A549 (cell line): ENCODE results near the gene C1orf105. TPM values are rescaled to one million over a fixed set of nuclear protein-coding genes. Genes with fewer than 3 reads are reported as not detected.

ENCODE experiments used
- ATAC-seq, 2 experiments: fragments of 200-7000 bp in 1 of 2; fragments of >200 bp in 1 of 2; cut with Nextera tagmentation in 1 of 2; cut with Tn5 transposase in 1 of 2; 3 replicates each; pipeline versions ENCODE4 v1.8.0 to v1.9.1; 2018 to 2020; ENCODE audit warnings: mild to moderate bottlenecking in 1 of 2, moderate library complexity in 1 of 2
- CTCF ChIA-PET: fragments of 300-600 bp; sonication (Branson Sonifier 250); formaldehyde crosslinking; extraction: SDS; loops from one replicate; lab custom pipeline; 2021; ENCODE audit warnings: antibody characterized with exemption, inconsistent platforms; lab: Yijun Ruan, JAX
- POLR2A ChIA-PET: fragments of 350-600 bp; formaldehyde crosslinking; extraction: SDS; loops from one replicate; lab custom pipeline; 2021; ENCODE audit warnings: antibody characterized with exemption, inconsistent platforms; lab: Yijun Ruan, JAX
- DNase-seq, 2 experiments: peaks; one replicate each; pipeline versions ENCODE4 v3.0.0 to v3.0.0-alpha.2; 2011 to 2016; ENCODE audit warnings: low read depth in 1 of 2, low spot score in 1 of 2
- FAIRE-seq: peaks from 2 replicates; lab custom pipeline; 2011; peaks lifted over from hg19 to GRCh38; lab: Jason Lieb, UNC
- H3K27ac ChIP-seq, 2 experiments: fragments of >200 bp; sonication (Bioruptor Twin); formaldehyde crosslinking; 3 replicates each; pipeline ENCODE4 v1.5.1; 2016 to 2017
- H3K4me1 ChIP-seq: fragments of >200 bp; sonication (Bioruptor Twin); formaldehyde crosslinking; 3 replicates; pipeline ENCODE4 v1.6.1; 2016
- H3K4me2 ChIP-seq: fragments of >200 bp; sonication (Bioruptor Twin); formaldehyde crosslinking; 3 replicates; pipeline ENCODE4 v1.6.1; 2016
- H3K4me3 ChIP-seq: fragments of >200 bp; sonication (Bioruptor Twin); formaldehyde crosslinking; 3 replicates; pipeline ENCODE4 v1.5.1; 2016
- H3K9me3 ChIP-seq: fragments of >200 bp; sonication (Bioruptor Twin); formaldehyde crosslinking; 3 replicates; pipeline ENCODE4 v1.6.1; 2016
- ATOH8 ChIP-seq: fragments of 250-450 bp; sonication (Bioruptor Pico); IDR thresholded peaks from 2 replicates; pipeline ENCODE4 v1.5.0; 2020; ENCODE audit warnings: low read depth, mild to moderate bottlenecking, moderate library complexity
- BHLHE40 ChIP-seq: IDR thresholded peaks from 2 replicates; pipeline ENCODE4 v1.6.1; 2012; ENCODE audit warnings: low read depth, low read length, inconsistent platforms
- CBX8 ChIP-seq: fragments of 200-600 bp; sonication (generic); IDR thresholded peaks from 2 replicates; pipeline ENCODE4 v1.6.1; 2016
- CEBPB ChIP-seq, 2 experiments: fragments of >200 bp in 1 of 2; sonication (Bioruptor Twin) in 1 of 2; formaldehyde crosslinking in 1 of 2; IDR thresholded peaks; 2 replicates each; pipeline ENCODE4 v1.6.1; 2012 to 2016
- HDAC2 ChIP-seq: fragments of 200-600 bp; sonication (generic); IDR thresholded peaks from 2 replicates; pipeline ENCODE4 v1.6.1; 2016
- HOXB13 ChIP-seq: fragments of 250-450 bp; sonication (Bioruptor Pico); IDR thresholded peaks from 2 replicates; pipeline ENCODE4 v1.5.0; 2020; ENCODE audit warnings: low read depth, mild to moderate bottlenecking, moderate library complexity
- HOXB5 ChIP-seq: fragments of 250-450 bp; sonication (Bioruptor Pico); IDR thresholded peaks from 2 replicates; pipeline ENCODE4 v1.5.0; 2020; ENCODE audit warnings: mild to moderate bottlenecking, moderate library complexity
- JUN ChIP-seq, 2 experiments: fragments of >200 bp; sonication (Bioruptor Twin); formaldehyde crosslinking; IDR thresholded peaks; 2 replicates in 1 of 2; 3 replicates in 1 of 2; pipeline ENCODE4 v1.6.1; 2016 to 2017
- MAFK ChIP-seq: fragments of 450-650 bp; IDR thresholded peaks from 2 replicates; pipeline ENCODE4 v1.6.1; 2014; ENCODE audit not compliant: partially characterized antibody
- MAX ChIP-seq: IDR thresholded peaks from 2 replicates; pipeline ENCODE4 v1.6.1; 2012
- MYC ChIP-seq: IDR thresholded peaks from 2 replicates; pipeline ENCODE4 v1.6.1; 2012; ENCODE audit warnings: mild to moderate bottlenecking, inconsistent platforms, low read length, improper control_type of control experiment, borderline replicate concordance
- NPAS2 ChIP-seq: fragments of 250-450 bp; sonication (Bioruptor Pico); IDR thresholded peaks from 2 replicates; pipeline ENCODE4 v1.8.0; 2022; ENCODE audit warnings: mild to moderate bottlenecking, moderate library complexity, borderline replicate concordance
- POLR2AphosphoS2 ChIP-seq: conservative IDR thresholded peaks from 2 replicates; pipeline ENCODE4 v1.6.1; 2012; ENCODE audit warnings: low read length, improper control_type of control experiment, inconsistent platforms
- RFX5 ChIP-seq: fragments of 450-650 bp; IDR thresholded peaks from 2 replicates; pipeline ENCODE4 v1.7.1; 2014; ENCODE audit warnings: antibody characterized with exemption, mild to moderate bottlenecking, moderate library complexity
- RNF2 ChIP-seq: fragments of 200-600 bp; sonication (generic); IDR thresholded peaks from 2 replicates; pipeline ENCODE4 v1.6.1; 2016; ENCODE audit warnings: low read depth, mild to moderate bottlenecking, antibody characterized with exemption, moderate library complexity, borderline replicate concordance
- SMC3 ChIP-seq: fragments of >200 bp; sonication (Bioruptor Twin); formaldehyde crosslinking; IDR thresholded peaks from 3 replicates; pipeline ENCODE4 v1.6.1; 2018; ENCODE audit warnings: inconsistent platforms
- ZFP36 ChIP-seq: fragments of 450-650 bp; IDR thresholded peaks from 2 replicates; pipeline ENCODE4 v1.6.1; 2014; ENCODE audit warnings: borderline replicate concordance; ENCODE audit not compliant: partially characterized antibody
- ZNF302 ChIP-seq: fragments of 250-450 bp; sonication (Bioruptor Pico); IDR thresholded peaks from 2 replicates; pipeline ENCODE4 v1.9.0; 2021; ENCODE audit warnings: inconsistent platforms, mild to moderate bottlenecking, moderate library complexity
- WGBS: methylation state at CpG from one replicate; pipeline ENCODE4 v1.1.6; 2017; ENCODE audit errors: missing lambda C conversion rate; 5-methylcytosine and 5-hydroxymethylcytosine counted together
- polyA plus RNA-seq, 4 experiments: library from polyadenylated mRNA; depleted of rRNA in 3 of 4; stranded (reverse); fragments of >200 nt; fragmentation: RNase III in 1 of 4; extraction: RNeasy Plus Mini Kit Qiagen cat#74134 plus additional on column Dnase treatment in 1 of 4; gene quantifications; 2 replicates in 3 of 4; 3 replicates in 1 of 4; pipeline ENCODE4 v1.2.3, GENCODE V29; 2011 to 2017
- TF ChIP-seq, protein P1 (sequence below): fragments of 150-350 bp; IDR thresholded peaks from 2 replicates; pipeline ENCODE4 v1.6.1; 2014; ENCODE audit warnings: low read depth, mild to moderate bottlenecking, low read length
- TF ChIP-seq, protein P2 (sequence below): fragments of >200 bp; sonication (Bioruptor Twin); formaldehyde crosslinking; IDR thresholded peaks from 3 replicates; pipeline ENCODE4 v1.5.1; 2016

Gene C1orf105
- polyA plus RNA-seq, 2 of the 4 experiments (the other 2 are of a cell fraction): 0.40 TPM; not detected in 1

GRCh38 chr1:172517545-172517944, 97.1 kb downstream of the C1orf105 start:
- FAIRE-seq (no peak), ATAC-seq (no peak)
- Histone ChIP-seq H3K27ac (no peak overlapping the region), H3K4me3 (no peak overlapping the region)
- WGBS: 85% methylated on average over 4 of the region's 4 CpGs
- TF ChIP-seq SMC3 (no peak), MYC (no peak), RNF2 (no peak), NPAS2 (CRISPR knock-in tag) (no peak), MAX (no peak), HOXB13 (CRISPR knock-in tag) (no peak), POLR2AphosphoS2 (no peak), CEBPB (IDR thresholded peaks at IDR 0.05) (no peak), RFX5 (no peak), ZNF302 (no peak), JUN (IDR thresholded peaks at IDR 0.05) (no peak), ZFP36 (no peak), BHLHE40 (no peak), CBX8 (no peak), HOXB5 (CRISPR knock-in tag) (no peak), MAFK (no peak), HDAC2 (no peak), ATOH8 (CRISPR knock-in tag) (no peak)
- TF ChIP-seq, protein P1, sequence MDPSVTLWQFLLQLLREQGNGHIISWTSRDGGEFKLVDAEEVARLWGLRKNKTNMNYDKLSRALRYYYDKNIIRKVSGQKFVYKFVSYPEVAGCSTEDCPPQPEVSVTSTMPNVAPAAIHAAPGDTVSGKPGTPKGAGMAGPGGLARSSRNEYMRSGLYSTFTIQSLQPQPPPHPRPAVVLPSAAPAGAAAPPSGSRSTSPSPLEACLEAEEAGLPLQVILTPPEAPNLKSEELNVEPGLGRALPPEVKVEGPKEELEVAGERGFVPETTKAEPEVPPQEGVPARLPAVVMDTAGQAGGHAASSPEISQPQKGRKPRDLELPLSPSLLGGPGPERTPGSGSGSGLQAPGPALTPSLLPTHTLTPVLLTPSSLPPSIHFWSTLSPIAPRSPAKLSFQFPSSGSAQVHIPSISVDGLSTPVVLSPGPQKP: no peak
- TF ChIP-seq, protein P2, sequence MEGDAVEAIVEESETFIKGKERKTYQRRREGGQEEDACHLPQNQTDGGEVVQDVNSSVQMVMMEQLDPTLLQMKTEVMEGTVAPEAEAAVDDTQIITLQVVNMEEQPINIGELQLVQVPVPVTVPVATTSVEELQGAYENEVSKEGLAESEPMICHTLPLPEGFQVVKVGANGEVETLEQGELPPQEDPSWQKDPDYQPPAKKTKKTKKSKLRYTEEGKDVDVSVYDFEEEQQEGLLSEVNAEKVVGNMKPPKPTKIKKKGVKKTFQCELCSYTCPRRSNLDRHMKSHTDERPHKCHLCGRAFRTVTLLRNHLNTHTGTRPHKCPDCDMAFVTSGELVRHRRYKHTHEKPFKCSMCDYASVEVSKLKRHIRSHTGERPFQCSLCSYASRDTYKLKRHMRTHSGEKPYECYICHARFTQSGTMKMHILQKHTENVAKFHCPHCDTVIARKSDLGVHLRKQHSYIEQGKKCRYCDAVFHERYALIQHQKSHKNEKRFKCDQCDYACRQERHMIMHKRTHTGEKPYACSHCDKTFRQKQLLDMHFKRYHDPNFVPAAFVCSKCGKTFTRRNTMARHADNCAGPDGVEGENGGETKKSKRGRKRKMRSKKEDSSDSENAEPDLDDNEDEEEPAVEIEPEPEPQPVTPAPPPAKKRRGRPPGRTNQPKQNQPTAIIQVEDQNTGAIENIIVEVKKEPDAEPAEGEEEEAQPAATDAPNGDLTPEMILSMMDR: no peak
- TF ChIP-seq, all 56 proteins: peak for 0
- POLR2A ChIA-PET: no interaction called here
- CTCF ChIA-PET: no interaction called here
- H3K9me3 ChIP-seq: no peaks in the 10 kb centered on the region; the same call in 2 of the 3 replicates
- H3K4me1 ChIP-seq: no peaks in the 10 kb centered on the region
- no peak overlapping the region for H3K4me2 ChIP-seq
- no peak for DNase-seq

Other genes starting within 250 kb of the C1orf105 start
- 50.0 and 51.4 TPM in 2 replicates for gene PIGC, start 23.4 kb downstream of the C1orf105 start, polyA plus RNA-seq (2011; rRNA removed)
- gene PIGC, start 23.4 kb downstream of the C1orf105 start, polyA plus RNA-seq (2017; fragmentation: RNase III; extraction: RNeasy Plus Mini Kit Qiagen cat#74134 plus additional on column Dnase treatment): 24.9 to 32.2 TPM (median 30.7 TPM) in 3 replicates
- 17.7 and 21.8 TPM in 2 replicates for gene SUCO, start 112.5 kb downstream of the C1orf105 start, polyA plus RNA-seq (2011; rRNA removed)
- gene SUCO, start 112.5 kb downstream of the C1orf105 start, polyA plus RNA-seq (2017; fragmentation: RNase III; extraction: RNeasy Plus Mini Kit Qiagen cat#74134 plus additional on column Dnase treatment): 10.0 to 10.6 TPM (median 10.3 TPM) in 3 replicates
- gene FASLG, start 238.4 kb downstream of the C1orf105 start, polyA plus RNA-seq (2011; rRNA removed): not detected in 2 replicates
- 0.04 TPM in 1 of 3 replicates, not detected in the others for gene FASLG, start 238.4 kb downstream of the C1orf105 start, polyA plus RNA-seq (2017; fragmentation: RNase III; extraction: RNeasy Plus Mini Kit Qiagen cat#74134 plus additional on column Dnase treatment)